Mucosa of descending colon (tissue), 3 donors: ENCODE results near the gene CREB1. TPM values are rescaled to one million over a fixed set of nuclear protein-coding genes. Genes with fewer than 3 reads are reported as not detected.

Experiments
- ATAC-seq: fragments of 200-7000 bp; cut with Tn5 transposase; one replicate; pipeline ENCODE4 v1.9.1; 2020; ENCODE audit warnings: mild to moderate bottlenecking, moderate library complexity
- DNase-seq, 3 donors: peaks; one replicate each; pipeline ENCODE4 v3.0.0-alpha.2; 2020
- H3K36me3 ChIP-seq: fragments of 200-600 bp; one replicate; pipeline ENCODE4 v1.8.0; 2021; ENCODE audit warnings: low read depth, mild to moderate bottlenecking
- H3K4me1 ChIP-seq: fragments of 200-600 bp; one replicate; pipeline ENCODE4 v1.8.0; 2021; ENCODE audit warnings: low read depth, mild to moderate bottlenecking
- H3K4me3 ChIP-seq: fragments of 200-600 bp; one replicate; pipeline ENCODE4 v1.8.0; 2021; ENCODE audit warnings: mild to moderate bottlenecking
- H3K9me3 ChIP-seq: fragments of 200-600 bp; one replicate; pipeline ENCODE4 v1.8.0; 2021; ENCODE audit warnings: mild to moderate bottlenecking
- CTCF ChIP-seq: fragments of 200-600 bp; IDR thresholded peaks from one replicate; pipeline ENCODE4 v1.8.0; 2022; ENCODE audit warnings: antibody characterized with exemption, mild to moderate bottlenecking
- intact Hi-C, 2 donors: fragments of 100-400 bp; cut with DNase I in 1 of 2; cut with micrococcal nuclease in 1 of 2; formaldehyde crosslinking; loops; one replicate each; pipeline versions ENCODE4 v1.11.0 to v1.11.1; 2022; cut with DNase I, micrococcal nuclease
- total RNA-seq, 3 donors: library from RNA; stranded (reverse); fragmentation: NEBNext Ultra II Directional in 2 of 3; extraction: Animal tissue kit (Norgen Biotek cat#: 25700) in 2 of 3; gene quantifications; one replicate each; pipeline versions ENCODE4 v1.2.1 to v1.2.4, GENCODE V29; 2021 to 2023
- donor health status: DM: no; HTN: no; CAD: no; lungs with moderate emphysema.
- donor health status: DM: no; HTN: no; CAD: no.
- donor health status: DM: no; HTN: yes; CAD: no.

The CREB1 gene
- total RNA-seq, 3 donors from 2014 or later: 51.1 to 65.0 (median 53.3) TPM

GRCh38 chr2:207561386-207562080, 31.8 kb downstream of the CREB1 start:
- H3K4me1 ChIP-seq: no peaks in the 10 kb centered on the region
- no peaks in the 10 kb centered on the region for H3K9me3 ChIP-seq
- no peak overlapping the region for H3K4me3 ChIP-seq
- ATAC-seq (no peak), DNase-seq (no peak)
- TF ChIP-seq CTCF: no peak
- intact Hi-C loops: no loop called here
- no peaks in the 10 kb centered on the region for H3K36me3 ChIP-seq

- Histone ChIP-seq H3K36me3 (peaks cover 4% of the 10 kb centered on the region), H3K4me3 (no peak overlapping the region), H3K9me3 (no peaks in the 10 kb centered on the region), H3K4me1 (no peaks in the 10 kb centered on the region)
- DNase-seq (no peak), ATAC-seq (no peak)
- intact Hi-C loops: no loop called here
- no peak for TF ChIP-seq CTCF
Measured at GRCh38 chr2:207565736-207566500, 36.2 kb downstream of the CREB1 start.

GRCh38 chr2:207567671-207568070, 37.9 kb downstream of the CREB1 start:
- H3K4me3 ChIP-seq: no peak overlapping the region
- DNase-seq: no peak
- H3K9me3 ChIP-seq: no peaks in the 10 kb centered on the region
- no peak for ATAC-seq
- TF ChIP-seq CTCF: no peak
- H3K36me3 ChIP-seq: peaks cover 4% of the 10 kb centered on the region
- H3K4me1 ChIP-seq: no peaks in the 10 kb centered on the region
- intact Hi-C loops: no loop called here

GRCh38 chr2:207571370-207571769, 41.6 kb downstream of the CREB1 start:
- intact Hi-C loops: no loop called here
- H3K4me1 ChIP-seq: no peaks in the 10 kb centered on the region
- no peak for ATAC-seq
- H3K9me3 ChIP-seq: no peaks in the 10 kb centered on the region
- peaks cover 4% of the 10 kb centered on the region for H3K36me3 ChIP-seq
- no peak for TF ChIP-seq CTCF
- H3K4me3 ChIP-seq: no peak overlapping the region
- DNase-seq: no peak

GRCh38 chr2:207584952-207585351, 55.2 kb downstream of the CREB1 start:
- DNase-seq: no peak
- no peak for TF ChIP-seq CTCF

More at GRCh38 chr2:207584952-207585351, 55.2 kb downstream of the CREB1 start:
- Histone ChIP-seq H3K4me1 (no peaks in the 10 kb centered on the region), H3K4me3 (no peak overlapping the region), H3K36me3 (no peaks in the 10 kb centered on the region), H3K9me3 (no peaks in the 10 kb centered on the region)
- intact Hi-C loops: no loop called here
- ATAC-seq: no peak
